ENCODE results near the gene PTRH2.

DNA sequence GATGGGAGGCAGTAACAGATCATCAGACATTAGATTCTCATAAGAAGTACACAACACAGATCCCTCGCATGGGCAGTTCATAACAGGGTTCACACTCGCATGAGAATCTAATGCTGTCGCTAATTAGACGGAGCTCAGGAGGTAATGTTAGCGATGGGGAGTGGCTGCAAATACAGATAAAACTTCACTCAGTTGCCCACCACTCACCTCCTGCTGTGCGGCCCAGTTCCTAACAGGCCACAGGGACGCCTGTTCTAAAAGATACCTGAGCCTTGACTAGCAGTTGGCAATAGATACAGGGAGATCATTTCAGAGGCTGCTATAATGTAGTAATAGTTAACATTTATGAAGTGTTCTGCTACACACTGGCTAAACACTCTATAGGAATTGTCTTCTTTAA is 4.9 kb downstream of the PTRH2 start:
- no peak for TF ChIP-seq E2F5 (CRISPR knock-in tag; IDR thresholded peaks at IDR 0.05)
- TF ChIP-seq AFF4 (CRISPR knock-in tag; IDR thresholded peaks at IDR 0.05; ENCODE audit: borderline replicate concordance) = no peak
- TF ChIP-seq FOXP4 (CRISPR knock-in tag; IDR thresholded peaks at IDR 0.05) = no peak
- no peak for TF ChIP-seq CTCF (IDR thresholded peaks at IDR 0.05)
- TF ChIP-seq ATF6 (CRISPR knock-in tag; IDR thresholded peaks at IDR 0.05) = no peak
- TF ChIP-seq ZNF138 (CRISPR knock-in tag; conservative IDR thresholded peaks at IDR 0.05) = no peak

Data from WTC11 (cell line).